GM19023 (cell line): Measurements from ENCODE around the gene TBXA2R.

Source experiments
- ATAC-seq: cut with Tn5 transposase; IDR thresholded peaks from one replicate; pipeline ENCODE4 v1.9.1; 2021; ENCODE audit warnings: mild to moderate bottlenecking, moderate library complexity; ENCODE audit not compliant: unreplicated experiment

TBXA2R gene

DNA sequence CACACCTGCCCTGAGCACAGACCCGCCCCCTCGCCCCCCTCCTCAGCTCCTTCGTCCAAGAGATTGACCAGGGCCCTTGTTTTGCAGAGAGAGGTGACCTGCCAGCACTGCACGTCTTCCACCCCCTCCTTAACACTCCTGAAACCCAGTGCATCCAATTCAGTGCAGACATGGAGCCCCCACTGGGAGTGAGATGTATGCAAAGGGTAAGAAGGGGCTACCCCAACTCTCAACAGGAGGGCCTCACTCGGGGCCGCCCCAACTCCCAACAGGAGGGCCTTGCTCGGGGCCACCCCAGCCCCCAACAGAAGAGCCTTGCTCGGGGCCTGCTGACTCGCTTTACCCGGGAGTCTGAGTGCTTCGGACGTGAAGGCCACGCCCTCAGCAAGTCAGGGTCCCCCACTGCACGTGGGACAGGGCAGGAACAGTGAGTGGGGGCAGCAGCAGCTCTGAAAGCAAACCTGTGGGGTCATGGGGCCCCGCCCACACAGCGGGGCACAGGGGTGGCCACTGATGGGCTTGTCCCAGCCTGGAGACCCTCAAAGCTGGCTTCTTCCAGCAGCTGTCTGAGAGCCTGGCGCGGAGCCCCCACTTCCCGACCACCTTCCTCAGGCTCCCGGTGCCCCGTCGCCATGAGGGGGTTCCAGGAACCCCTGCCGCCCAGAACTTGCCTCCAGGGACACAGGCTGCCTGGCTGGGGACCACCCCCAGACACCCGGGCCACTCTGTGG is 14.3 kb upstream of the TBXA2R start:
- no peak for ATAC-seq

- no peak for ATAC-seq
These were observed 13.6 kb upstream of the TBXA2R start for GRCh38 chr19:3620145-3620816.

DNA sequence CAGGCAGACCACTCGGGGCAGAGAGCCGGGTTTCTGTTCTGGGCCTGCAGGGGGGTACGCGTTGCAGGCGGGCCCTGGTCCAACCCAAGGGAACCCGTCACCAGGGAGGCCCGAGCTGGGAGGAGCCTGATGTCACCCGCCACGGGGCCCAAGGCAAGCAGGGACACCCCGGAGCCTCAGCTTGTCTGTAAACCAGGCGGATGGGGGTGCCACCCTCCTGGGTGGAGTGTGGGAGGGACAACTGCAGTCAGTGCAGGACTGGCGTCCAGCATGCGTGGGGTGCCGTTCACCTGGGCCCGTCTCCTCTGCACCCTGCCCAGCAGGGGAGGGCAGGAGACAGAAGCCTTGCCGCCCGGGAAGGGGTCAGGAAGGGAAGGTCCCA is 12.9 kb upstream of the TBXA2R start:
- ATAC-seq, result no peak

- ATAC-seq, result no peak
These were observed 12.3 kb upstream of the TBXA2R start for GRCh38 chr19:3618811-3619630.

DNA sequence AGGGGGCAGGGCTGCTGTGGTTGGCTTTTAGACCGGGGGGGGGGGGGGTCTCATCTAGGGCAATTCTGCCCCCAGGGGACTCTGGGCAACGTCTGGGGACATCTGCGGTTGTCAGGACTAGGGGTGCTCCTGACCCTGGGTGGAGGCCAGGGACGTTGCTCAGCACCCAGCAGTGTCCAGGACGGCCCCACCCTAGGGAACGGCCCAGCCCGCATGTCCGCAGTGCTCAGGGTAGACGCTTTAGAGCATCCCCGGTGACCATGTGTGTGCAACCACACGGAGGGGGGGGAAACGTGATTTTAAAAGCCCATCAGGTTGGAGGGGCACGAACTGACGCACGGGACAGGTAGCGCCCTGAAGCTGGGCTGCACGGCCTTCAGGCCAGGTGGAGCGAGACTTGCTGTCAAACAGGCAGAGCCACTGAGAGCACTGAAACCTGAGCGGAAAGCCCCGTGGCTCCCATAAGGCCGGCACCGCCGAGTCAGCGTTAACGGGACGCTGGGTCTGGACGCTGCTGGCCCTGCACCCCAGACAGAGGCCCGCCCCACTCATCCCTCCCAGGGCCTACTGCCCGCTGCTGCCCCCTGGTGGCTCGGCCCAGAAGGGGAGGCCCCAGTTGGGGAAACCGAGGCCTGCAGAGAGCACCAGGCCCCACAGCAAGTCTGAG is 11.6 kb upstream of the TBXA2R start:
- no peak for ATAC-seq

DNA sequence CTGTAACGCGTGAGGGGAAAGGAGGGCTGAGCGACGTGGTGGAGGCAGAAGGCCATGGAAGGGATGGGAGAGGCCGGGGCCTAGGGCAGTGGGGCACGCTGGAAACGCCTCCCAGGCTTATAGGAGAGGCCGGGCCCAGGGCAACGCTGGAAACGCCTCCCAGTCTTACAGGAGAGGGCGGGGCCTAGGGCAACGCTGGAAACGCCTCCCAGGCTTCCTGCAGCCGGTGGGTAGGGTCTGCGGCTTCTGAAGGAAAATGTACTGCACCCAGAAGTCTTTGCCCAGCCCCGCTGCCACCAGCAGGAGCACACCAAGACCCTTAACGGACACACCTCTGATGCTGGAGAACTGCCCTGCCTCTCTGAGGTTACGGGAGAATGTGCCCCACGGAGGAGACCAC is 10.8 kb upstream of the TBXA2R start:
- no peak for ATAC-seq

GRCh38 chr19:3615524-3616135 is 9.0 kb upstream of the TBXA2R start:
- no peak for ATAC-seq

DNA sequence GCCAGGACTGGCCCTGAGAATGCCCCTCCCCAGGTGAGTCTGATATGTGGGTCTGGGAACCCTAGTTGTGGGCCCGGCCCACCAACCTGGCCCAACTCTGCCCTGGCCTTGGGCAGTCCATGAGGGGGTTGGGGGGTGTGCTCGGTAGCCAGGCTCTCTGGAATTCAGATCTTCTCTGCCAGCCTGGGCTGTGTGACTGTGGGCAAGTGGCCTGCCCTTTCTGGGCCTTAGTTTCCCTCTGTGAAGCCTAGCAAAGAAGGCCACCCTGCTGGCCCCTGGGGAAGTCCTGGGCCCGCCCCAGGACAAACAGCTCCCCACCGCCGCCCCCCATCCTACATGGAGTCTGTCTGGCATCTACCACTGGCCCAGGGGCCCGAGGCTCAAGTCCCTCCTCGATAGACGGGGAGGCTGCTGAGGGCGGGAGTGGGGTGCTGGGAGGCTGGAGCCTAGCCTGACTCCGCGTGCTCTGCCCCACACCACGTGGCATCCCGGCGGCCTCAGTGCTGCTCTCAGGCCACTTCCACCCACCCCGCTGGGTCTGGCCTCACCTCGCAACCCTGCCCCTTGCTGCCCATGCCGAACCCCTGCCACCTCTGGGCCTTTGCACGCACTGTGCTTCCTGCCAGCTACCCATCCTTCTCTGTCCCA is 8.3 kb upstream of the TBXA2R start:
- ATAC-seq, result no peak

GRCh38 chr19:3613818-3614661 is 7.4 kb upstream of the TBXA2R start:
- ATAC-seq, result no peak

DNA sequence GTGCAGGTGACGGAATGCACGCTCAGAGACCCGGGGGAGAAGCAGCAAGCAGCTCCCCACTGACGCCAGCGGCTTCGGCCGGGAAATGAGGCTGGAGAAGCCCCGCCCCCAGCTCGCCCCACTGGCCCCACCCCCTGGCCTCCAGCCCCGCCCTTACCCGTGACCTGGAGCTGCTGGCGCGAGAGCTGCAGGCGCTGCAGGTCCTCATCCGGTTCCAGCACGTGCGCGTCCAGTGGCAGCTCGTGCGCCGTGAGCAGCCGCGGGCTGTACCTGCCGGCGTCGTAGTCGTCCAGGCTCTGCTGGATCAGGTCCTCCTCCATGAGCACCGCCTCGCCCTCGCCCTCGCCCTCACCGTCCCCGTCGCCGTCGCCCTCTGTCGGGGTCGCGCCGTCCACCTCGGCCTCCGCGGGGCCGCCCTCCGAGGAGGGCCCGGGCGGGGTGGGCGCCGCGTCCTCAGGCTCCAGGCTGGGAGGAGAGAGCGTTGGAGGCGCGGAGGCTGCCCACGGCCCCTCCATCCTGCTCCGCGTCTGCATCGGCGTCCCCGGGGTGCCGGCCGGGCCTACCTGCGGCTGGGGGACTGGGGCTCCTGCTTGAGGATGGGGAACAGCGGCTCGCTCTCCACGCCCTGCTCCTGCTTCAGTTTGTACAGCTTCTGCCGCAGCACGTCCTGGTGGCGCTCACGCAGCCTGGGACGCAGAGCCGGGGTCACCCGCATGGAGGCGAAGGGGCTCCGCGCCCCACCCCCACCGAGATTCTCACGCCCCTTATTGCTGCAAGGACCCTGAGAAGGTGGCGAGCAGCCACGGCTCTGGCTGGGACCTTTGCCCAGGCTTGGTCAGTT is 6.4 kb upstream of the TBXA2R start:
- ATAC-seq, result no peak

DNA sequence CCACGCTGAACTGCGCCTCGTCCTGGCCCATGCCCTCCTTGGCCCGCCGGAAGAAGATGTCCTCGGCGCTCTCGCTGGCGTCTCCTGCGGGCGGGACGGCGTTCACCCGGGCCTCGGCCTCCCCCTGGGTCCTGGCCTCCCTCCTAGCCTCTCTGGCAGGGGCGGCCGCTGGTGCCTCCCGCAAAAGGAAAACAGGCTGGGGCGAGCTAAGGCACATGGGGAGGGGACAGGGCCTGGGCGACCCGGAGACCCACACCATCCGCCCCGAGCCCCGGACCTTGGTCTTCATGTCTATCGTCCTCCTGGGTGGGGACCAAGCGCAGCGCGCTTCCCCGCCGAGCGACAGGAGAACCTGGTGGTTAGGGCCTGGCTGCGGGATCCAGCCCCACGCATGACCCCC is 5.7 kb upstream of the TBXA2R start:
- no peak for ATAC-seq

DNA sequence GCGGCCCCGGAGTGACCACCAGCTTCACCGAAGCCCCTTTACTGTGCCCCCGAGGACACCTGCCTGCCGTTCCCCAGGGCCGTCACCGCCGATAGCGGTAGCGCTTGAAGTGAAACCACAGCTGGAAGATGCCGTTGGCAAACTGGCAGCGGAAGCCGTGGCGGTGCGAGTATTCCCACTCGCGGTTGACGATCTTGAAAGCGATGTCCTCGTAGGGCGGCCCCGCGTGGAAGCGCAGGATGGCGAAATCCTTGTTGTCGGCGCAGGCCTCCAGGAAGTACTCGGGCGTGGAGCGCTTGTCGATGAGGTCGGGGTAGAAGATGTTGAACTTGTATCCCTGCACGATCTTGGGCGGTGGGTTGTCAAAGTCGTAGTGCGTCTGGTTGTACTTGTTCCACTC is 5.2 kb upstream of the TBXA2R start:
- ATAC-seq, result no peak

DNA sequence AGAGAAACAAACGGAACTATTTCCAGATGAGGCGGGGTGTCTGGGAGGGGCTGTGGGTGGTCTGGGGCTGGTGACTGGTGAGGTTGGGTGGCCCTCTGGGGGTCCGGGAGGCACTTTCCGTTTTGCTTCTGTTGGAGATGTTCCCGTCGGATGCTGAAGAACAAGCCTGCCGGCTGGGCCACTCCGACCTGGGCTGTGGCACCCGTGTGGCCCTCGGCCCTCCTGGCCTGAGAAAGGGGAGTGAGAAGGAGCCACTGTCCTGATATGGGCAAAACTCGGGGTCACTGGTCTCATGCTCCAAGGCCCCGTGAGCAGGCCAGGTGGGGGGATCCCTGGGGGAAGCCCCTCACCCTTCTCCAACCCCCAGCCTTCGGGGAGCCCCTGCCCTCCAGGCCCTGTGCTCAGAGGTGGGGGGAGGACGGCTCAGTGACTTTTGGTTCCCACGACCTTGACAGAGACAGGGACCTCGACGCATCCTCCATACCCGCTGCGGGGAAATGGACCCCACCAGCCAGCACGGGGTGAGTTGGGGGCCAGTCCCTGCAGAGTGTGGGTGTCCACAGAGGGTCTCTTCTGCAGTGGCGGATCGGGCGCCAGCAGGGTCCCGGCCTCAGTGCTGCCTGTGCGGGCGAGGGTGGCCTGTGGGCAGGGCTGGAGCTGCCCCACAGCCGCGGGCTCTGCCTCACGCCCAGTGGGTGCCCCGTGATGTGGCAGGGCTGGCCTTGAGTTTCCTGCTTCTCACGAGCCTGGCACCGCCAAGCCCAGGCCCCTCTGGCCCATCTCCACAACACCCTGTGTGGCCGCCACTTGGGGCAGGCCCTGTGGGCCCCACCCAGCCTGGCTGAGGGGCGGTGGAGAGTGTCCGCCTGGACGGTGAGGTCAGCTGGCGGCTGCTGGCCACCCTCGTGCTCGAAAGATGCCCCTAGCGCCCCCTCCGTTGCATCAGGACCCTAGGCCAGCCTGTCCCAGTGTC is 4.4 kb upstream of the TBXA2R start:
- ATAC-seq, result no peak

GRCh38 chr19:3609779-3610719 is 3.4 kb upstream of the TBXA2R start:
- ATAC-seq, result no peak

DNA sequence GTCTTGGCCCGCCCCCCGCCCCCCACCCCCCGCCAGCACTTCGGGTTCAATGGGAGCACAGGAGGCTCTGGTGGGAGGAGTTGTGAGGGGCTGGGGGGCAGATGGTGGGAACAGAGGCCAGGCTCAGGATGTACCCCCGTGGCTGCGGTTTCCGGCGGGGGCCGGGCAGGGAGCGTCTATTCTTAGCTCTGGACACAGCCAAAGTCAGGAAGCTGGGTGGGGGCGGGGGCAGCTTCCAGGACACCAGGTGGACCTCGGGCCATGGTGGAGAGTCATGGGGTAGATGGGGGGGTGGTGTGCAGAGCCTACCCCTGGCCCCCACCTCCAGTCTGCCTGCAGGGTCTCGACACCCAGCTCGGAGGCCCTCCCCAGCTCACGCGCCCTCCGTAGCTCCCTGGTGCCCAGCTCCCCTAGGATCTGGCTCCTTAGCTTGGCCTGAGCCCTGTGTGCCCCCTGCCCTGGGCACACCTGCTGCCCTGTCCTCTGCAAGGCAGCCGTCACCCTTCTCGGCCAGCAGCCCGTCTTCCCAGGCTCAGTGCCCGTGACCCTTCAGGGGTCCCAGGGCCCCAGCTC is 2.2 kb upstream of the TBXA2R start:
- ATAC-seq, result no peak

DNA sequence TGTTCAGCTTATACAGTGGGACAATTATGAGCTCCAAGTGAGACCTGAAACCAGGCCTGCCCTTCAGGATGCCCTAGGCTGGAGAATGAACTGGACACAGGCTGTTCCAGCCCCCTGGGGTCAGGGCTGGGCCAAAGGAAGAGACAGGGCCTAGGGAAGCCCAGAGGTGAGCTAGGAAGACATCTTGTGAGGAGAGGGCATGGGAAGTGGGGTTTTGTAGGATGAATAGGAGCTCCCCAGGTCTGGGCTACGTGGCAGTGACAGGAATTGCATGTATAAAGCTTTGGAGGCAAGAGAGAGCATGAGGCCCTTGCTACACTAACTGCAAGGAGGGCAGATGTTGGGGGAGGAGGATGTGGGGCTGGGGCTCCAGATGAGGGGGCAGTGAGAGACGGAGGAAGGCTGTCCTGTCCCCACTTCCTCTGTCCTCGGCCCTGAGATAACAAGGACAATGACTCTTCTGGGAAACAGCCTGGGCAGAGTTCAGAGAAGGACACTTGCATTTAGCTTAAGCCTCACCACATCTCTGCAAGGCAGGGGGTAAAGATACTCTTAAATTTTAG is 1.5 kb upstream of the TBXA2R start:
- ATAC-seq, result no peak
